HepG2 (cell line): Measurements from ENCODE around the gene FLT3LG. TPM values are rescaled to one million over a fixed set of nuclear protein-coding genes. Genes with fewer than 3 reads are reported as not detected.

Source experiments
- ATAC-seq: fragments of 200-7000 bp; cut with Tn5 transposase; 3 replicates; pipeline ENCODE4 v1.9.1; 2020; ENCODE audit warnings: mild to moderate bottlenecking, moderate library complexity
- BruUV-seq: library from RNA; stranded (reverse); fragments of 400-500 nt; replicated peaks from 2 replicates; lab custom pipeline; 2021; lab: Mats Ljungman, UMichigan
- CTCF ChIA-PET: fragments of 300-600 bp; formaldehyde crosslinking; extraction: SDS; loops from one replicate; lab custom pipeline; 2021; ENCODE audit warnings: low total read pairs, inconsistent platforms, low intra/inter-chr PET ratio; lab: Yijun Ruan, JAX
- POLR2A ChIA-PET: fragments of 350-600 bp; sonication (Branson Sonifier 250); formaldehyde crosslinking; loops from one replicate; lab custom pipeline; 2020; ENCODE audit warnings: antibody characterized with exemption, inconsistent platforms; lab: Yijun Ruan, JAX
- DNase-seq: peaks from one replicate; pipeline ENCODE4 v3.0.0-alpha.2; 2015; ENCODE audit warnings: low spot score
- FAIRE-seq: peaks from 3 replicates; lab custom pipeline; 2011; peaks lifted over from hg19 to GRCh38; lab: Jason Lieb, UNC
- H2AFZ ChIP-seq: one replicate; pipeline ENCODE4 v1.6.1; 2011; ENCODE audit warnings: low read length, inconsistent platforms
- H3K27ac ChIP-seq: fragments of 300-600 bp; 3 replicates; pipeline ENCODE4 v1.8.0; 2011; ENCODE audit warnings: mixed run types, mild to moderate bottlenecking, mixed read lengths, low read length, inconsistent platforms; ENCODE audit not compliant: insufficient read depth; ENCODE audit errors: extremely low read length
- H3K27me3 ChIP-seq, 2 experiments: fragments of 200-600 bp in 1 of 2; 2 replicates in 1 of 2; 3 replicates in 1 of 2; pipeline versions ENCODE4 v1.6.0 to v1.8.0; 2011; ENCODE audit warnings: low read length in 2 of 2, mild to moderate bottlenecking in 2 of 2, moderate library complexity in 2 of 2, inconsistent platforms in 1 of 2; ENCODE audit not compliant: insufficient read depth in 2 of 2, control insufficient read depth in 1 of 2
- H3K36me3 ChIP-seq, 2 experiments: fragments of 200-600 bp in 1 of 2; replicated peaks in 1 of 2; 2 replicates in 1 of 2; 3 replicates in 1 of 2; pipeline versions ENCODE4 v1.5.1 to v1.8.0; 2011; ENCODE audit warnings: low read length in 2 of 2, inconsistent platforms in 1 of 2; ENCODE audit not compliant: insufficient read depth in 2 of 2, control insufficient read depth in 1 of 2
- H3K4me1 ChIP-seq: 2 replicates; pipeline ENCODE4 v1.5.1; 2012; ENCODE audit warnings: low read length, inconsistent platforms; ENCODE audit not compliant: insufficient read depth
- H3K4me2 ChIP-seq: 2 replicates; pipeline ENCODE4 v1.6.0; 2011; ENCODE audit warnings: low read depth, low read length, inconsistent platforms
- H3K4me3 ChIP-seq, 3 experiments: fragments of 200-600 bp in 1 of 3; sonication (generic), shearing (Covaris generic) in 1 of 3; replicated peaks in 1 of 3; 2 replicates each; pipeline ENCODE4 v1.5.1; 2011 to 2016; ENCODE audit warnings: low read length in 3 of 3, inconsistent platforms in 2 of 3, low read depth in 2 of 3, mild to moderate bottlenecking in 2 of 3, control low read depth in 1 of 3, mixed read lengths in 1 of 3; ENCODE audit not compliant: insufficient read depth in 1 of 3
- H3K79me2 ChIP-seq: one replicate; pipeline ENCODE4 v1.6.1; 2011; ENCODE audit warnings: low read length, inconsistent platforms; ENCODE audit not compliant: insufficient read depth
- H3K9ac ChIP-seq: 2 replicates; pipeline ENCODE4 v1.6.0; 2011; ENCODE audit warnings: mild to moderate bottlenecking, low read depth, low read length, inconsistent platforms; ENCODE audit not compliant: insufficient read depth
- H3K9me3 ChIP-seq: 2 replicates; pipeline ENCODE4 v1.5.1; 2012; ENCODE audit warnings: mild to moderate bottlenecking, low read length
- H4K20me1 ChIP-seq: 2 replicates; pipeline ENCODE4 v1.6.0; 2011; ENCODE audit warnings: inconsistent platforms, mild to moderate bottlenecking, low read length, moderate library complexity; ENCODE audit not compliant: insufficient read depth
- AGO2 ChIP-seq: fragments of 200-400 bp; formaldehyde crosslinking; optimal IDR thresholded peaks from 2 replicates; pipeline ENCODE3; 2017; ENCODE audit warnings: mild to moderate bottlenecking, low read depth, low read length, moderate library complexity
- ARNT2 ChIP-seq: sonication (generic); formaldehyde crosslinking; IDR thresholded peaks from 2 replicates; pipeline ENCODE4 v1.8.0; 2022; ENCODE audit warnings: mild to moderate bottlenecking, low read depth, missing genetic modification reagents, moderate library complexity
- MYC ChIP-seq: sonication (generic); formaldehyde crosslinking; IDR thresholded peaks from 2 replicates; pipeline ENCODE4 v1.9.0; 2021; ENCODE audit warnings: missing genetic modification reagents, borderline replicate concordance
- STAG1 ChIP-seq: sonication (generic); formaldehyde crosslinking; IDR thresholded peaks from 2 replicates; pipeline ENCODE4 v1.4.0; 2020; ENCODE audit warnings: missing genetic modification reagents
- ZNF143 ChIP-seq: sonication (generic); formaldehyde crosslinking; IDR thresholded peaks from 2 replicates; pipeline ENCODE4 v1.4.0; 2020; ENCODE audit warnings: missing genetic modification reagents
- ZNF263 ChIP-seq: sonication (generic); formaldehyde crosslinking; IDR thresholded peaks from 2 replicates; pipeline ENCODE4 v1.4.0; 2020; ENCODE audit warnings: missing genetic modification reagents
- WGBS: methylation state at CpG from one replicate; pipeline ENCODE4 v1.1.6; 2017; ENCODE audit warnings: low lambda C conversion rate; 5-methylcytosine and 5-hydroxymethylcytosine counted together
- in situ Hi-C: cut with HindIII; loops from 2 replicates; pipeline ENCODE4 v1.10.0; 2017; ENCODE audit warnings: low pct_unique_long_range_greater_than_20kb; ENCODE audit not compliant: extremely low pct_ligation_motif_present
- intact Hi-C: fragments of 100-400 bp; cut with micrococcal nuclease; formaldehyde crosslinking; loops from one replicate; pipeline ENCODE4 v1.10.0; 2022; ENCODE audit not compliant: unreplicated experiment
- polyA plus RNA-seq, 8 experiments: library from polyadenylated mRNA; depleted of rRNA in 3 of 8; stranded (reverse) in 7 of 8; unstranded in 1 of 8; fragments of >200 nt; fragmentation: Illumina TruSeq in 4 of 8; extraction: Trizol in 4 of 8; gene quantifications; 2 replicates each; pipeline versions ENCODE4 v1.2.1 to v1.2.3, GENCODE V29; 2011 to 2016; ENCODE audit warnings: low read depth in 4 of 8, missing spikeins in 1 of 8, mixed read lengths in 1 of 8; ENCODE audit not compliant: insufficient read depth in 1 of 8
- total RNA-seq, 5 experiments: library from RNA; depleted of rRNA; stranded (reverse); fragments of >200 nt; fragmentation: Illumina TruSeq; extraction: Trizol; gene quantifications; 2 replicates each; pipeline ENCODE4 v1.2.3, GENCODE V29; 2016; ENCODE audit warnings: low read depth in 1 of 5
- TF ChIP-seq, protein P1 (sequence below): IDR thresholded peaks from 2 replicates; pipeline ENCODE4 v1.6.1; 2016; ENCODE audit warnings: low read depth
- TF ChIP-seq, protein P2 (sequence below): sonication (generic); formaldehyde crosslinking; IDR thresholded peaks from 2 replicates; pipeline ENCODE4 v1.4.0; 2020; ENCODE audit warnings: missing genetic modification reagents
- TF ChIP-seq, protein P3 (sequence below): IDR thresholded peaks from 2 replicates; pipeline ENCODE4 v1.6.1; 2016; ENCODE audit warnings: missing compliant biosample characterization, missing genetic modification reagents, borderline replicate concordance

The FLT3LG gene
- total and polyA plus RNA-seq, 2 of the 13 experiments (the other 11 are each of a cell fraction or from before 2014, with no cell fraction given) = 1.5 to 2.6 TPM

DNA sequence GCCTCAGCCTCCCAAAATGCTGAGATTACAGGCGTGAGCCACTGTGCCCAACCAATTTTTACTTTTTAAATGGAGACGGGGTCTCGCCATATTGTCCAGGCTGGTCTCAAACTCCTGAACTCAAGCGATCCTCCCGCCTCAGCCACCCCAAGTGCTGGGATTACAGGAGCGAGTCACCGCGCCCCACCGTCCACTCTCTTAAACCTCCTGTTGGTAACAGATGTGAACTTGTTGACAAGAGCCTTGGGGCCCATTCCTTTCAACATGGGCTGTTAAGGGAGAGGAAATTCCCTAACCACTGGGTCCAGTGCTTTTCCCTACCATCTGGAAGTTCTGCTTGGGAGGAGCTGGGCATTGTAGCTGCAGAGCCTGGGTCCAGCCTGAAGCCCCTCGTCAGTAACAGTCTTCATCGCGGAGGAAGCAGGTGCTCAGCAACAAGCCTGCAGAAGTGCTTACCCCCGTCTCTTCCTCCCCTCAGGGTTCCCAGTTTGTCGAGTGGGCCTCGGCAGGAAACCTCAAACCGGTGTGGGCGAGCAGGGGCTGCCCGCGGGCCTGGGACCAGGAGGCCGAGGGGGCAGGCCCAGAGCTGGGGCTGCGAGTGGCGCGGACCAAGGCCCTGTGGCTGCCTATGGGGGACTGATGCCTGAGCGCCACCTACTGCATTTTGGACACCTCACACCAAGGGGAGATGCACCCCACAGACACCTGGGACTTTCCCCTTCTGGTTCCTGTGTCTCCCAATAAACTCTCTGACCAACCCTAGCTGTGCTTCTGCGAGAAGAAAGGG lies 4.0 kb upstream of the FLT3LG start (continued):
- TF ChIP-seq AGO2 = peak; percentile 33
- TF ChIP-seq, protein P1, sequence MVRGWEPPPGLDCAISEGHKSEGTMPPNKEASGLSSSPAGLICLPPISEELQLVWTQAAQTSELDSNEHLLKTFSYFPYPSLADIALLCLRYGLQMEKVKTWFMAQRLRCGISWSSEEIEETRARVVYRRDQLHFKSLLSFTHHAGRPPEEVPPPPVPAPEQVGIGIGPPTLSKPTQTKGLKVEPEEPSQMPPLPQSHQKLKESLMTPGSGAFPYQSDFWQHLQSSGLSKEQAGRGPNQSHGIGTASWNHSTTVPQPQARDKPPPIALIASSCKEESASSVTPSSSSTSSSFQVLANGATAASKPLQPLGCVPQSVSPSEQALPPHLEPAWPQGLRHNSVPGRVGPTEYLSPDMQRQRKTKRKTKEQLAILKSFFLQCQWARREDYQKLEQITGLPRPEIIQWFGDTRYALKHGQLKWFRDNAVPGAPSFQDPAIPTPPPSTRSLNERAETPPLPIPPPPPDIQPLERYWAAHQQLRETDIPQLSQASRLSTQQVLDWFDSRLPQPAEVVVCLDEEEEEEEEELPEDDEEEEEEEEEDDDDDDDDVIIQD (CRISPR knock-in tag) = no peak
- TF ChIP-seq MYC (CRISPR knock-in tag) = no peak
- TF ChIP-seq ARNT2 (CRISPR knock-in tag) = no peak
- TF ChIP-seq STAG1 (CRISPR knock-in tag) = 0 out of 2 replicates have a peak, but pooled peaks have one; percentile 9
- TF ChIP-seq, protein P2, sequence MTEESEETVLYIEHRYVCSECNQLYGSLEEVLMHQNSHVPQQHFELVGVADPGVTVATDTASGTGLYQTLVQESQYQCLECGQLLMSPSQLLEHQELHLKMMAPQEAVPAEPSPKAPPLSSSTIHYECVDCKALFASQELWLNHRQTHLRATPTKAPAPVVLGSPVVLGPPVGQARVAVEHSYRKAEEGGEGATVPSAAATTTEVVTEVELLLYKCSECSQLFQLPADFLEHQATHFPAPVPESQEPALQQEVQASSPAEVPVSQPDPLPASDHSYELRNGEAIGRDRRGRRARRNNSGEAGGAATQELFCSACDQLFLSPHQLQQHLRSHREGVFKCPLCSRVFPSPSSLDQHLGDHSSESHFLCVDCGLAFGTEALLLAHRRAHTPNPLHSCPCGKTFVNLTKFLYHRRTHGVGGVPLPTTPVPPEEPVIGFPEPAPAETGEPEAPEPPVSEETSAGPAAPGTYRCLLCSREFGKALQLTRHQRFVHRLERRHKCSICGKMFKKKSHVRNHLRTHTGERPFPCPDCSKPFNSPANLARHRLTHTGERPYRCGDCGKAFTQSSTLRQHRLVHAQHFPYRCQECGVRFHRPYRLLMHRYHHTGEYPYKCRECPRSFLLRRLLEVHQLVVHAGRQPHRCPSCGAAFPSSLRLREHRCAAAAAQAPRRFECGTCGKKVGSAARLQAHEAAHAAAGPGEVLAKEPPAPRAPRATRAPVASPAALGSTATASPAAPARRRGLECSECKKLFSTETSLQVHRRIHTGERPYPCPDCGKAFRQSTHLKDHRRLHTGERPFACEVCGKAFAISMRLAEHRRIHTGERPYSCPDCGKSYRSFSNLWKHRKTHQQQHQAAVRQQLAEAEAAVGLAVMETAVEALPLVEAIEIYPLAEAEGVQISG (CRISPR knock-in tag) = no peak

DNA sequence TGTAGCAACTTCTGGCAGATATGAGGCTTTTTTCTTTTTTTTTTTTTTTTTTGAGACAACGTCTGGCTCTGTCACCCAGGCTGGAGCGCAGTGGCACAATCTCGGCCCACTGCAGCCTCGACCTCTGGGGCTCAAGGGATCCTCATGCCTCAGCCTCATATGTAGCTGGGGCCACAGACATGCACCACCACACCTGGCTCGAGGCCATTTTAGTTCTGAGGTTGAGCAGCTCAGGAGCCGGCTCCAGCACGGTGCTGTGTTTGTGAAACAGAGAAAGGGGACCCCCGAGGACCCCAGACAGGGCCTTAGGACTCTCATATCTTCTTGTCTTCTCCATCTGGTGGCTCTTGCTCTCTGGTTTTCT lies 3.4 kb upstream of the FLT3LG start:
- 79% methylated on average over 8 of the region's 8 CpGs for WGBS

More for the DNA sequence above, 3.4 kb upstream of the FLT3LG start:
- DNase-seq = no peak
- no peak overlapping the region for H3K4me2 ChIP-seq
- H2AFZ ChIP-seq = no peak overlapping the region
- ChIA-PET CTCF (no interaction called here), POLR2A (interaction anchor here (1.1 kb wide), 1 partner anchor 19 kb away, joined by 3 read pairs; the partner anchor contains the start of gene PIH1D1)
- FAIRE-seq = no peak
- no peaks in the 10 kb centered on the region for H3K9me3 ChIP-seq
- H4K20me1 ChIP-seq = no peaks in the 10 kb centered on the region
- no peak overlapping the region for H3K4me3 ChIP-seq
- peaks cover 0 to 6% of the 10 kb centered on the region in 2 experiments; a peak in 2 of 5 replicates for H3K36me3 ChIP-seq
- no peaks in the 10 kb centered on the region; a peak in 1 of 5 replicates for H3K27me3 ChIP-seq
- no peaks in the 10 kb centered on the region for H3K79me2 ChIP-seq
- in situ Hi-C loops = no loop called here
- no peak overlapping the region for H3K9ac ChIP-seq
- peaks cover 18% of the 10 kb centered on the region for H3K4me1 ChIP-seq
- BruUV-seq = no TSS peak
- intact Hi-C loops = no loop called here
- no peak for ATAC-seq
- no peak overlapping the region for H3K27ac ChIP-seq
- TF ChIP-seq ZNF263 (CRISPR knock-in tag) = no peak
- TF ChIP-seq, protein P3, sequence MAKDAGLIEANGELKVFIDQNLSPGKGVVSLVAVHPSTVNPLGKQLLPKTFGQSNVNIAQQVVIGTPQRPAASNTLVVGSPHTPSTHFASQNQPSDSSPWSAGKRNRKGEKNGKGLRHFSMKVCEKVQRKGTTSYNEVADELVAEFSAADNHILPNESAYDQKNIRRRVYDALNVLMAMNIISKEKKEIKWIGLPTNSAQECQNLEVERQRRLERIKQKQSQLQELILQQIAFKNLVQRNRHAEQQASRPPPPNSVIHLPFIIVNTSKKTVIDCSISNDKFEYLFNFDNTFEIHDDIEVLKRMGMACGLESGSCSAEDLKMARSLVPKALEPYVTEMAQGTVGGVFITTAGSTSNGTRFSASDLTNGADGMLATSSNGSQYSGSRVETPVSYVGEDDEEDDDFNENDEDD = no peak
- no peak for TF ChIP-seq ZNF143
